ENCODE data around the gene FAM162A. TPM values are rescaled to one million over a fixed set of nuclear protein-coding genes. Genes with fewer than 3 reads are reported as not detected.
"Not testable (repeated sequence)": the region's sequence is repeated elsewhere in the genome, so short reads cannot be mapped to it uniquely, and the experiment has no call there.

FAM162A gene
- total and polyA plus RNA-seq, 11 donors, result 46.7 to 269 (median 109) TPM

- DNase-seq (no peak), ATAC-seq (no peak)
- Histone ChIP-seq H3K4me1 (no peaks in the 10 kb centered on the region), H3K4me3 (no peak overlapping the region), H3K27me3 (no peaks in the 10 kb centered on the region), H3K9me3 (peaks cover 0 to 15% (median 3%) of the 10 kb centered on the region in 12 donors), H3K36me3 (peaks cover 0 to 100% (median 95%) of the 10 kb centered on the region in 9 donors), H3K27ac (no peak overlapping the region)
- intact Hi-C loops (cut with DNase I), result no loop called here
- TF ChIP-seq POLR2A (IDR thresholded peaks at IDR 0.05) (no peak), CTCF (IDR thresholded peaks at IDR 0.05) (no peak)
- 93 to 98% (median 96%) methylated on average over 9 of the region's 9 CpGs for WGBS, 4 donors
Measured at GRCh38 chr3:122435950-122436349, 52.0 kb downstream of the FAM162A start.

- DNase-seq, result no peak
- Histone ChIP-seq H3K27me3 (no peaks in the 10 kb centered on the region), H3K36me3 (peaks cover 0 to 88% (median 74%) of the 10 kb centered on the region in 9 donors), H3K27ac (no peak overlapping the region), H3K4me3 (no peak overlapping the region), H3K9me3 (peaks cover 0 to 18% (median 0%) of the 10 kb centered on the region in 12 donors), H3K4me1 (peaks cover 0 to 3% (median 0%) of the 10 kb centered on the region in 12 donors)
- no peak for ATAC-seq
- TF ChIP-seq CTCF (IDR thresholded peaks at IDR 0.05), result no peak
- no peak for TF ChIP-seq POLR2A (IDR thresholded peaks at IDR 0.05)
- intact Hi-C loops (cut with DNase I), result no loop called here
- 79 to 87% (median 86%) methylated on average over 9 to 10 of the region's 10 CpGs for WGBS, 4 donors
Measured at GRCh38 chr3:122443090-122443489, 59.1 kb downstream of the FAM162A start.

- Histone ChIP-seq H3K36me3 (peaks cover 0 to 88% (median 74%) of the 10 kb centered on the region in 9 donors), H3K9me3 (peaks cover 0 to 21% (median 0%) of the 10 kb centered on the region in 12 donors)
- H3K27ac ChIP-seq; H3K4me1 ChIP-seq; H3K4me3 ChIP-seq; ATAC-seq; H3K27me3 ChIP-seq; DNase-seq; intact Hi-C loops (cut with DNase I): not testable (repeated sequence)
- 92 to 97% (median 95%) methylated on average over 11 of the region's 11 CpGs for WGBS, 4 donors
Measured at GRCh38 chr3:122443762-122444490, 59.9 kb downstream of the FAM162A start.

GRCh38 chr3:122444491-122444887 is 60.5 kb downstream of the FAM162A start:
- H3K27ac ChIP-seq; H3K27me3 ChIP-seq; DNase-seq; intact Hi-C loops (cut with DNase I); H3K4me3 ChIP-seq; H3K4me1 ChIP-seq; ATAC-seq: not testable (repeated sequence)
- Histone ChIP-seq H3K36me3 (peaks cover 0 to 88% (median 74%) of the 10 kb centered on the region in 9 donors), H3K9me3 (peaks cover 0 to 21% (median 0%) of the 10 kb centered on the region in 12 donors)
- WGBS, 4 donors, result 94 to 99% (median 97%) methylated on average over 5 of the region's 5 CpGs

- intact Hi-C loops (cut with DNase I); DNase-seq; H3K4me3 ChIP-seq; H3K4me1 ChIP-seq; H3K27ac ChIP-seq; H3K27me3 ChIP-seq; ATAC-seq: not testable (repeated sequence)
- Histone ChIP-seq H3K9me3 (peaks cover 0 to 21% (median 0%) of the 10 kb centered on the region in 12 donors), H3K36me3 (peaks cover 0 to 85% (median 72%) of the 10 kb centered on the region in 9 donors)
- WGBS, 4 donors, result 97 to 99% (median 98%) methylated on average over 6 of the region's 6 CpGs
Measured at GRCh38 chr3:122448218-122448617, 64.2 kb downstream of the FAM162A start.

All from heart left ventricle (tissue), 16 donors.